Lung (tissue), 12 donors: ENCODE data around the gene BABAM1. TPM values are rescaled to one million over a fixed set of nuclear protein-coding genes. Genes with fewer than 3 reads are reported as not detected.

Experiments
- ATAC-seq: fragments of 200-7000 bp; cut with Tn5 transposase; one replicate; pipeline ENCODE4 v1.9.1; 2020; ENCODE audit warnings: moderate number of reproducible peaks; ENCODE audit not compliant: insufficient read depth, low FRiP score
- DNase-seq, 3 donors: peaks; one replicate each; pipeline ENCODE4 v3.0.0-alpha.2; 2013 to 2017
- H3K27ac ChIP-seq, 2 donors: one replicate each; pipeline ENCODE4 v1.5.1; 2013; ENCODE audit warnings: mild to moderate bottlenecking in 2 of 2, moderate library complexity in 2 of 2, control low read depth in 1 of 2, inconsistent platforms in 1 of 2, low read depth in 1 of 2, low read length in 1 of 2
- H3K27me3 ChIP-seq, 3 donors: one replicate each; pipeline ENCODE4 v1.5.1; 2013; ENCODE audit warnings: low read length in 2 of 3; ENCODE audit not compliant: control insufficient read depth in 3 of 3, insufficient read depth in 3 of 3
- H3K36me3 ChIP-seq, 4 donors: one replicate each; pipeline ENCODE4 v1.5.1; 2013; ENCODE audit warnings: low read length in 4 of 4, mild to moderate bottlenecking in 1 of 4, moderate library complexity in 1 of 4; ENCODE audit not compliant: control insufficient read depth in 4 of 4, insufficient read depth in 4 of 4
- H3K4me1 ChIP-seq, 5 donors: one replicate each; pipeline ENCODE4 v1.5.1; 2013; ENCODE audit warnings: low read length in 5 of 5, mild to moderate bottlenecking in 2 of 5, moderate library complexity in 1 of 5; ENCODE audit not compliant: control insufficient read depth in 5 of 5, insufficient read depth in 5 of 5
- H3K4me3 ChIP-seq: one replicate; pipeline ENCODE4 v1.5.1; 2013; ENCODE audit warnings: mild to moderate bottlenecking, control low read depth, moderate library complexity
- H3K9ac ChIP-seq, 2 donors: one replicate each; pipeline ENCODE4 v1.5.1; 2013; ENCODE audit warnings: low read length in 2 of 2, control low read depth in 1 of 2; ENCODE audit not compliant: insufficient read depth in 1 of 2
- H3K9me3 ChIP-seq, 4 donors: one replicate each; pipeline ENCODE4 v1.5.1; 2013; ENCODE audit warnings: low read length in 3 of 4, mild to moderate bottlenecking in 1 of 4, moderate library complexity in 1 of 4; ENCODE audit not compliant: control insufficient read depth in 4 of 4, insufficient read depth in 3 of 4
- WGBS, 2 donors: extraction: QIAGEN DNeasy Blood & Tissue Kit; methylation state at CpG; one replicate each; pipeline ENCODE4 v1.1.7; 2013; 5-methylcytosine and 5-hydroxymethylcytosine counted together
- polyA plus RNA-seq, 2 donors: library from polyadenylated mRNA; stranded (reverse); fragments of 200-250 nt; gene quantifications; one replicate each; pipeline ENCODE4 v1.2.1, GENCODE V29; 2013
- total RNA-seq, 2 donors: library from RNA; depleted of rRNA in 1 of 2; stranded (reverse); fragments of >200 nt in 1 of 2; gene quantifications; one replicate each; pipeline ENCODE4 v1.2.1, GENCODE V29; 2014 to 2021
- TF ChIP-seq, protein P1 (sequence below): IDR thresholded peaks from 2 replicates; pipeline ENCODE4 v1.5.1; 2012; ENCODE audit warnings: mild to moderate bottlenecking; ENCODE audit errors: control extremely low read depth, extremely low read depth
- donor health status: control.
- donor health status: control.
- donor health status: Bipolar disorder and iron deficiency.
- donor health status: healthy.
- donor health status: DM: yes; HTN: yes; CAD: no.

The BABAM1 gene
- total and polyA plus RNA-seq, 4 donors, result 52.4 to 75.1 (median 63.4) TPM

- H3K4me1 ChIP-seq, result peaks cover 0 to 18% (median 6%) of the 10 kb centered on the region in 5 donors
- peak overlapping the region; percentile 82 for H3K4me3 ChIP-seq
- peaks cover 3 to 22% (median 6%) of the 10 kb centered on the region in 4 donors for H3K36me3 ChIP-seq
- no peaks in the 10 kb centered on the region for H3K9me3 ChIP-seq
- H3K27me3 ChIP-seq, result no peaks in the 10 kb centered on the region
- H3K9ac ChIP-seq, result peak overlapping the region; percentile 56 to 84
- H3K27ac ChIP-seq, result peak overlapping the region; percentile 76 to 78
- TF ChIP-seq, protein P1, sequence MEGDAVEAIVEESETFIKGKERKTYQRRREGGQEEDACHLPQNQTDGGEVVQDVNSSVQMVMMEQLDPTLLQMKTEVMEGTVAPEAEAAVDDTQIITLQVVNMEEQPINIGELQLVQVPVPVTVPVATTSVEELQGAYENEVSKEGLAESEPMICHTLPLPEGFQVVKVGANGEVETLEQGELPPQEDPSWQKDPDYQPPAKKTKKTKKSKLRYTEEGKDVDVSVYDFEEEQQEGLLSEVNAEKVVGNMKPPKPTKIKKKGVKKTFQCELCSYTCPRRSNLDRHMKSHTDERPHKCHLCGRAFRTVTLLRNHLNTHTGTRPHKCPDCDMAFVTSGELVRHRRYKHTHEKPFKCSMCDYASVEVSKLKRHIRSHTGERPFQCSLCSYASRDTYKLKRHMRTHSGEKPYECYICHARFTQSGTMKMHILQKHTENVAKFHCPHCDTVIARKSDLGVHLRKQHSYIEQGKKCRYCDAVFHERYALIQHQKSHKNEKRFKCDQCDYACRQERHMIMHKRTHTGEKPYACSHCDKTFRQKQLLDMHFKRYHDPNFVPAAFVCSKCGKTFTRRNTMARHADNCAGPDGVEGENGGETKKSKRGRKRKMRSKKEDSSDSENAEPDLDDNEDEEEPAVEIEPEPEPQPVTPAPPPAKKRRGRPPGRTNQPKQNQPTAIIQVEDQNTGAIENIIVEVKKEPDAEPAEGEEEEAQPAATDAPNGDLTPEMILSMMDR, result no peak
- 6 to 8% methylated on average over 23 of the region's 23 CpGs for WGBS, 2 donors
- ATAC-seq (no peak), DNase-seq (no peak)
These were observed 42.8 kb downstream of the BABAM1 start for GRCh38 chr19:17309965-17310461.

GRCh38 chr19:17311455-17312188 is 44.4 kb downstream of the BABAM1 start:
- peak overlapping the region in 1 of 2 donors; percentile 17 for H3K27ac ChIP-seq
- no peak for ATAC-seq
- H3K9ac ChIP-seq, result no peak overlapping the region
- TF ChIP-seq, protein P1, result no peak
- peaks cover 0 to 10% (median 6%) of the 10 kb centered on the region in 5 donors for H3K4me1 ChIP-seq
- DNase-seq, result no peak
- no peak overlapping the region for H3K4me3 ChIP-seq
- peaks cover 11 to 31% (median 12%) of the 10 kb centered on the region in 4 donors for H3K36me3 ChIP-seq
- 72 to 80% methylated on average over 11 of the region's 11 CpGs for WGBS, 2 donors
- no peaks in the 10 kb centered on the region for H3K9me3 ChIP-seq
- H3K27me3 ChIP-seq, result no peaks in the 10 kb centered on the region

DNA sequence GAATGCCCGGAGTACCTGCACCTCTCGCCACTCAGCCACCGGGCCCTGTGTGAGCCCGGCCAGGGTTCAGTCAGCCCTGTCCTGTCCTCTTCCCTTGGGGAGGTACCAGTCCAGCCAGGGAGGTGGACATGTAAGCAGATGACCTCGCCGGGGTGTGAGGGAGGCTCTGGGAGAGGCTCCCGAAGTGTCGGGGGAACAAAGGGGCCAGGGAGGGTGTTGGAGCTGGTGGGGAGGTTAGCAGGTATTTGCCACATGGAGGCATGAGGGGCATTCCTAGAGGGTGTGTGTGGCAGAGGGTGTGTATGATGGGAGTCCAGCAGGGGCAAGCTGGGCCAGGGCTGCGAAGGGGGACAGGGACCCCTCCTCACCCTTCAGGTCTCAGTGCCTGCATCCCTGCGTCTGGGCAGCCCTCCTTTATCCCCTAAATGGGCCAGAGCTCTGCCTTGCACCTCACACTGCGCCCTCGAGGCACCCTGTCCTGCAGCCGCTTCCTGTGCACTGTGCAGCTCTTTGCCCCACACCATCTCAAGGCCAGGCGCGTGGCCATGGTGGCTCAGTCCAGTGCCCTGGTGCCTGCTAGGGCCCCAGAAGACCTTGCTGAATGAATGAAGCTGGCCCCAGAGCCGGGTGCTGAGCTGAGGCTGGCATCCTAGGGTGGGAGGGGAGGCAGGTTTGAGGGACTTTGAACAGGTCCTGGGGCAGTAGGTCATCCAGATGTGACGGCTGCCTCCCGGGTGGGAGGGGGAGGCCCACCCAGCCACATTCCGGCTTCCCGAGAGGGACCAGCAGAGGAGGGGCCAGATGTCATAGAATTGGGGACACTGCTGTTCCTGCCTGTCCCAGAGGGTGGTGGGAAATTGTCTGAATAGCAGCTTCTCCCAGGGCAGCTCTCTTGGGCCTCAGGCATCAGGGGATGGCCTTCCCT is 45.2 kb downstream of the BABAM1 start:
- H3K9ac ChIP-seq, result no peak overlapping the region
- TF ChIP-seq, protein P1, result no peak
- no peak for ATAC-seq
- peaks cover 0 to 8% (median 6%) of the 10 kb centered on the region in 5 donors for H3K4me1 ChIP-seq
- no peaks in the 10 kb centered on the region for H3K9me3 ChIP-seq
- DNase-seq, result no peak
- no peak overlapping the region for H3K4me3 ChIP-seq
- peaks cover 11 to 31% (median 12%) of the 10 kb centered on the region in 4 donors for H3K36me3 ChIP-seq
- no peaks in the 10 kb centered on the region for H3K27me3 ChIP-seq
- WGBS, 2 donors, result 79 to 94% methylated on average over 20 of the region's 20 CpGs
- peak overlapping the region in 1 of 2 donors; percentile 6 for H3K27ac ChIP-seq
